GF-D8 (cell line): ENCODE results near the gene NR6A1.
A peak's percentile ranks its signal among the peaks of the same experiment; 100 is the strongest.

Experiments
- DNase-seq: peaks from one replicate; lab custom pipeline; 2025; lab: John Stamatoyannopoulos, UW

NR6A1 gene

DNA sequence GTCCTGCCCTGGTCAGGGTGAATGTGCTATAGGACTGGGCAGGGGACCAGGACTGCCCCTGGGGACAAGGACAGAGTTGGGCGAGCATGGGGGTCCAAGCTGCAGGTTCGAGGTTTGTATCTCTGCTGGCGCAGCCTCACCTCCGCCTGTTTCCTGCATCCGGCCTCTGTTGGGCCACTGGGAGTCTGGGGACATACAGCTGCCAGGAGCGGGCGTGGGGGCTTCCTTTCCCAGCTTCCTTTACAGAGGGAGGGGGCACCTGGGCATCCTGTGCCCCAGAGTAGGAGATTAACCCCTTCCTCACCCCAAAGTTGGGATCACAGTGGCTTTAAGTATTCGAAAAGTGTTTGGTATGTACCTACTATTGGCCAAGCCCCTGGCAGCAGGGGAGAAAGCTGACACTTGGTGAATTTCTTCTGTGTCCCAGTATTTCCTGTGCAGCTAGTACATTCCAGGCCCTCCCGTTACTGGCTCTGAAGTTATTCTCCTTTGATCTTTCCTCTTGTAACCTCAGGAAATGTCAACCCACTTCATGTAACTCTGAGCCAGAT lies 24.8 kb upstream of the NR6A1 start:
- no peak for DNase-seq

DNA sequence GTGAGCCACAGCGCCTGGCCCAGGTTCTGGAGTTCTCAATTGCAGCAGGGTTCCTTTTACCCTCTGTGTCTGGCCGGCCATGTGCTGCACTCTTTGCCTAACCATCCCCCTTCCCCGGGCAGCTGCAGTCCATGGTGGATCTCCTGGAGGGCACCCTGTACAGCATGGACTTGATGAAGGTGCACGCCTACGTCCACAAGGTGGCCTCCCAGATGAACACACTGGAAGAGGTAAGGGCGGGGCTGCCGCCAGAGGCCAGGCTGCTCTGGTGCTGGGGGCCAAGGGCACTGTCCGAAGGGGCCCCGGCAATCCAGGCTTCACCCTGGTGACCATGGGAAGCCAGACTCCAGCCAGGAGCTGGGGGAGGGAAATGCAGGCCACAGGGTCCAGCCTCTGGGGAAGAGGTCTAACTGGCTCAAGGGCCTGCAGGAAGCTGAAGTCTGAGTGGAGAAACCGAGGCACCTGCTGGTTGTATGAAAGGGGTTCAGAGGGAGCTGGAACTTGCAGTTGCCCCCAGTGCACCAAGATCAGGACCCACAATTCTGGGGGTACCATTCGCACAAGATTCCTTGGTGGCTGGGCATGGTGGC lies 23.9 kb upstream of the NR6A1 start:
- DNase-seq: no peak

DNA sequence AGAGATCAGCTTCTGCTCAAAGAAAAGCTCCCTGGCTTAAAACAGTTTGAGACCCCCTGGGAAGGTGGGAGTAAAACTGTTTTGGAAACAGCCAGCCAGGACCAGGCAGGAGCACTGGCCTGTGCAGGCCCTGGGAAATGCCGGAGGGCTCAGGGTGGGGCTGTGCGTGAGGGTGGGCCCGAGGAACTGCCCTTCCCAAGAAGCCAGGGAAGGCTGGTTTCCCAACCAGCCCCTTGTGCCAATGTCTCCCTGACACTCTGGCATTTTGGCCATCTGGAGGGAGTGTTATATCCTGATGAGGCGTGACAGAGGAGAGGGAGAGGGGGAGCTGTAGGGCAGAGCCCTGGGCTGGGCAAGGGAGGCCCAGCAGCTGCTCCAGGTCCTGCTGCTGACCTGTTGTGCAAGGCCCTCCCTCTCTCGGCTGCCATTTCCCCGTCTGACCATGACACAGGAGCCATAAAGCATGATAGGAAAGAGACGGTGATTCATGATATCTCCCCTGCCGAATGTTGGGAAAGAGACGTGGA lies 22.0 kb upstream of the NR6A1 start:
- DNase-seq: no peak

DNA sequence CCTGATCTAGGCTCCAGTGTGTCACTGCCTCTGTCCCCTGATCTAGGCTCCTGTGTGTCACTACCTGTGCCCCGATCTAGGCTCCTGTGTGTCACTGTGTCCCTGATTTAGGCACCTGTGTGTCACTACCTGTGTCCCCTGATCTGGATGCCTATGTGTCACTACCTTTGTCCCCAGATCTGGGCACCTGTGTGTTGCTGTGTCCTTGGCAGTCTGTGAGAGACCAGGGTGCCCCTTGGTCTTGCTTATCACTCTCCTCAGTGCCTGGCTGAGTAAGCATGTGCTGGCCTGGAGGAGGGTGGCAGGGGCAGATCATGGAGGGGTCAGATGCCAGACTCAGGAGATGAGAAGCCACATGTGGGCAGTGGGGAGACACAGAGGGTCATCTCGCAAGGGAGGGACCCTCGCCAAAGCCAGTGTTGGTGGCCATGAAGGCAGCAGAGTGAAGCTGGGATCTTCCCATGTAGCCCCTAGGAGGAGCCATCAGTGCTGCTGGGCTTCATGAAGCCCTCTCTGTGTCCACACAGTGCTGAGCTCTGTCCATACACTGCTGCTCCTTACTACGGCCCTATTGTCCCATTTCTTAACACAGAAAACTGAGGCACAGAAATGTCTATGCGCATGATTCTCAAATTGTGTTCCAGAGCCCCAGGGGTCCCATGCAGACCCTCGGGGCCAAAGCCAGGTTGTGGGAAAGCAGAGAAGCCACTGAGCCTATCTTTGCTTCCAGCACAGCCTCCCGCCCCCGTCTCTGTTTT lies 21.3 kb upstream of the NR6A1 start:
- no peak for DNase-seq

DNA sequence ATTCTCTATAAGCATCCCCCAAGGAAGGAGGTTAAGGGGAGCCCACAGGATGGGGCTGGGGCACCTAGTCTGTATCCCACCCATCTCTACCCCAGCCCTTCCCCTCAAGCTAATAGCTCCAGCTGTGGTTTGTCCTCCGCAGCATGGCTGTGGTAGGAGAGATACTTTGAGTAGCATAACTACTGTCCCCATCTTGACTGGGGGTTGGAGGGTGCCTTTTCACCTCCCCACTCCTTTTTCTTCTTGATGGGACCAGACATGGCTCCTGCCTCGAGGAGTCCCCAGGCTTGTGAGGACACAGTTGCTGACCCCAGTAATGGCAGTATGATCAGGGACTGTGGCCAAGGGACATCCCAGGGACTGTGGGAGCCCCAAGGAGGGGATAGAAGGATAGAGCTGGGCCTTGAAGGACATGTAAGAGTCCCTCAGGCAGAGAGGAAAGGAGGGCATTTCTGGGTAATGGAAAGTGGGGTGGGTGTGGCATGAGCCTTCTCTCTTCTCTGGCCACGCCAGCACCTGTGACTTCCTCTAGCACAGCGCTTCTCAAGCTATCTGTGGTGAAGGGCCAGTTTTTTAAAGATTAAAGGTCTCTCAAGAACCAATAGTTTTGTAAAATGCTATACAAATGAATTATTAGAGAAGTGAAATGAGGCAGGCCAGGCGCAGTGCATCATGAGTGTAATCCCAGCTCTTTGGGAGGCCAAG lies 19.8 kb upstream of the NR6A1 start:
- no peak for DNase-seq

DNA sequence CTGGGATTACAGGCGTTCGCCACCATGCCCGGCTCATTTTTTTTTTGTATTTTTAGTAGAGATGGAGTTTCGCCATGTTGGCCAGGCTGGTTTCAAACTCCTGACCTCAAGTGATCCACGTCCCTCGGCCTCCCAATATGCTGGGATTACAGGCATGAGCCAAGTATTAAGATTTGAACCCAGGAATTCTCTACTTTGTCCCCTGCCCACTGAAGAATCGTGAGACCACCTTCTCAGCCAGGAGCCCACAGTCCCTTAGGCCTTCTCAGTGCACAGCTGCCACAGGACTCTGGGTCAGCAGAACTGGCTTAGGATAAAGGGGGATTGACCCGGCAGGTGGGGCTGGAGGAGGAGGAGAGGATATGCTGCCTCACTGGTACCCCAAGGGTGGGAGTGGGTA lies 19.2 kb upstream of the NR6A1 start:
- no peak for DNase-seq

DNA sequence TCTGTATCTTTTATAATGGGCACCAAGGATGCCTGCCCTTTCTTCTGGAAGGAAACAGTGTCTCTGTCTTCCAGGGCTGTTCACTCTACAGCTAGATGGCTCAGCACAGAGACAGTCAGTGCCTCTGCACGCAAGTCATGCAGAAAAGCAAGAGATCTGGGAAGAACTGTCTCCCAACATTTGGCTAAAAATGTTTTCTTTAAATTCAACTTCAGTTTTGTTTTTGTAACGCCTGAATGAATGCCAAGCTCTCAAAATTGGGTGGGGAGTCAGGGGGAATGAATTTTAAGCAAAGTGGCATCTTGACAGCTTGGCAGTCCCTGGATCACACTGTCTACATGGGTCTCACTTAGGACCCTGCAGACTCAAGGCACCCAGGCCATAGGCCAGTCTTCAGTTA lies 18.4 kb upstream of the NR6A1 start:
- DNase-seq: no peak

DNA sequence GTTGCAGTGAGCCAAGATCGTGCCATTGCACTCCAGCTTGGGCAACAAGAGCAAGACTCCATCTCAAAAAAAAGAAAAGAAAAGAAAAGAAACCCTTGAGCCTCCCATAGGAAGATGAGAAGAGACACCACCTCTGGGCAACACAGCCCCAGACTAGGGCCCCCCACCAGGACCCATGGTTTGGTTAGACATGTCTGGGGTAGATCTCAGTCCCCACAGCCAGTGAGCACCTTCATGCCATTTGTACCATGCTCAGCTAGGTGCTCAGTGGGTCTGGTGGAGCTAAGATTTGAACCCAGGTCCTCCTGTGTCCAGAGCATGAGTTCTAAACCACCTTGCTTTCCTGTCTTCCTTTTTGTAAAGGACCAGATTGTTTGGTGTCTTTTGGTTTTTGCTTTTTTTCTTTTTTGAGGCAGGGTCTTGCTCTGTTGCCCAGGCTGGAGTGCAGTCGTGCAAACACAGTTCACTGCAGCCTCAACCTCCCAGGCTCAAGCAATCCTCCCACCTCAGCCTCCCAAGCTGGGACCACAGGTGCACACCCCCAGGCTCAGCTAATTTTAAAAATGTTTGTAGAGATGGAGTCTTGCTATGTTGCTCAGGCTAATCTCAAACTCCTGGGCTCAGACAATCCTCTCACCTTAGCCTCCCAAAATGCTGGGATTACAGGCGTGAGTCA lies 17.6 kb upstream of the NR6A1 start:
- DNase-seq: no peak

DNA sequence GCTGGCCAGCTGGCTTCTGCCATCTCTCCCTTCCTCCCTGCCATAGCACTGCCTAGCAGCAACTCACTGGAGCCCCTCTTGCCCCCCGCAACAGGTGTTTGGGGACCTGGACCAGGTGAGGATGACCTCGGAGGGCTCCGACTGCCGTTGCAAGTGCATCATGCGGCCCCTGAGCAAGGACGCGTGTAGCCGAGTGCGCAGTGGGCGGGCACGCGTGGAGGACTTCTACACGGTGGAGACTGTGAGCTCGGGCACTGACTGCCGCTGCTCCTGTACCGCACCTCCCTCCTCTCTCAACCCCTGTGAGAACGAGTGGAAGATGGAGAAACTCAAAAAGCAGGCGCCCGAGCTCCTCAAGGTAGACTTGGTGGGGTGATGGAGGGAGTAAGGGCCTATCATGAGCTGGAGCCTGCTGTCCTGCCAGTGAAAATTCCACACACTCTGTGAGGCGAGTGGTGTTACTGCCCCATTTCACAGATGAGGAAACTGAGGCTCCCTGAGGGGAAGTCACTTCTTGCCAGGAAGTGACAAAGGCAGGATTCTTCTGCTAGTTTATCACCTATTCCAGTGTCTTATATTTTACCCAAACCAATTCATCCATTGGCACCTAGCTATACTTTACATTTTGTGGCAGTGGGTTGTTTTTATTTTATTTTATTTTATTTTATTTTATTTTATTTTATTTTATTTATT lies 15.9 kb upstream of the NR6A1 start:
- DNase-seq: no peak

DNA sequence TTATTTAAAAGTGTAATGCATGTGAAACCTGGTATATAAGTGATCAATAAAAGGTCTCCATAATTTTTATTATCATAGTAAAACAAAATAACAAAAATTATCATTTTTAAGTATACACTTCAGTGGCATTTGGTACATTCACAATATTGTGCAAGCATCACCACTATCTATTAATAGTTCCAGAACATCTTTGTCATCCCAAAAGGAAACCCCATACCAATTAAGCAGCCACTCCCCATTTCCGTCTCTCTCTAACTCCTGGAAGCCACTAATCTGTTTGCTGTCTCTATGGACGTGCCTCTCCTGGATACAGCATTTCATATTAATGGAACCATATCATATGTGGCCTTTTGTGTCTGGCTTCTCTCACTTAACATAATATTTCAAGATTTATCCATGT lies 13.4 kb upstream of the NR6A1 start:
- peak; percentile 26 for DNase-seq

DNA sequence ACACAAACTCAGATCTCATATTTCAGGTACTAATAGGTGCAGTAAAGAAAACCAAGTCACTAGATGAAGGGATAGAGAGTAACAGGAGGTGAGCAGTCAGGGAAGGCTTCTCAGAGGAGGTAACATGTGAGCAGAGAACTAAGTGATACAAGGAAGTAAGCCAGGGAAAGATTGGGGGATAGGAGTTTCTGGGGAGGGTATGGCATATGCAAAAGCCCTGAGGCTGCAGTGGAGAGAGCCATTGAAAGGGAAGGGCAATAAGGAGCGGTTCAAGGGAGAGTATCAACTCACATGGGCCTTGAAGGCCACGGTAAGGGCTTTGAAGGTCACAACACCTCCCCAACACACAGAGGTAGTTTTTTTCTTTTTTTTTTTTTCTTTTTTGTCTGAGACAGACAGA lies 12.7 kb upstream of the NR6A1 start:
- no peak for DNase-seq

DNA sequence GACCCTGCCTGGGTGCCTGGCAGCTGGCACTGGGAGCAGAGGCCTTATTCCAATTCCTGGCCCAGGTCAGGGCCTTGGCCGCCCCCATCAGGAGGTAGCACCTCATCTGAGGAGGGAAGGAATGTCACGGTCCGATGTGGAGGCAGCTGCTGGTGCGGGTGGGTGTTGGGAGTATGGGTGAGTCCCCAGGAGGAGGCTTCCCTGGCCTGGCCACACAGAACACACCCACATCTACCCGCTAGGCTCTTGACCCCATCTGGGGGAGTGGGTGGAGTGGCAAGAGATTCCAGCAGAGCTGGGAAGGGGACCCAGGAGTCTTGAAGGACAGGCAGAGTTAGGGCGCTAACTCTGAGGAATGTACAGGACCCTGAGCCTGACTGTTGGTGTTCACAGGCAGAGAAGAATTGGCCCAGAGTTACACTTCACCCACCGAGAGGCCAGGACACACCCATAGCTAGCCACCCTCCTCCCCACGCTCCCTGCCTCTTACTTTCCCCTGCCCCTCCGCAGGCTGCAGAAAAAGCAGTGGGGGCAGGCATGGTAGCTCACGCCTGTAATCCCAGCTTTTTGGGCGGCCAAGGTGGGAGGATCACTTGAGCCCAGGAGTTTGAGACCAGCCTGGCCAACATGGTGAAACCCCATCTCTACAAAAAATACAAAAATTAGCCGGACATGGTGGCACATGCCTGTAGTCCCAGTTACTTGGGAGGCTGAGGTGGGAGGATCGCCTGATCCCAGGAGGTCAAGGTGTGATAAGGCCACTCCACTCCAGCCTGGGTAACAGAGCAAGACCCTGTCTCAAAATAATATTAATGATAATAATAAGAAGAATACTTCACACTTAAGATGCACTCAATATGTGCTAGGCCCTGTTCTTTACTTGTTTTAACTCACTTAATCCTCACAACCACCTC lies 11.8 kb upstream of the NR6A1 start:
- DNase-seq: no peak

DNA sequence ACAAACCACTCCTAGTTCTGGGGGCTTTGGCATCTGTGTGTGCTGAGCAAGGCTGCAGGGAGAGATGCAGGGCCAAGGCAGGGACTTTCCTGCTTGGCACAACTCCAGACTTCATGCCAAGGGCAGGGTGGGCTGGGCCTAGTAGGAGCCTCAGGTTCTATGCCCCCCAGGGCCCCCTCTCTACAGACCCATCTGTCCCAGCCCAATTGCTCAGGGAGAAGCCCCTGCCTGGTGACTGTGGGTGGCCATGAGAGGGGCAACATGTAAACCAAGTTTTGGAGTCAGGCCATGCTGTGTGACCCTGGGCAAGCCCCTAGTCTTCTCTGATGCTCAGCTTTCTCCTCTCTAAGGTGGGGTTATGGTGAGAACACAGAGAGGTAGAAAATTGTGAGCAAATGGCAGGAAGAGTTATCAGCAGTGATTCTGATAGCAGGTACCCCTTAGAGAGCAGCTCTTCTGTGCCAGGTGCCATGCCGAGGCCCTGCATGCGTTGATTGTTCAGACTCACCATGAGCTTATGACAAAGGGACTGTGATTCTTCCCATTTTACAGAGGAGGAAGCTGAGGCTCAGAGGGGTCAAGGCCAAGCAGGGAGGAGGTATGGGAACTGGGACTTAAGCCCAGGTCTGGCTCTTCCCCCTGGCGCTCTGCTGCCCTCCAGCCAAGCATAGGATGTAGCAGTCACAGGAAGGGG lies 11.0 kb upstream of the NR6A1 start:
- DNase-seq: no peak

DNA sequence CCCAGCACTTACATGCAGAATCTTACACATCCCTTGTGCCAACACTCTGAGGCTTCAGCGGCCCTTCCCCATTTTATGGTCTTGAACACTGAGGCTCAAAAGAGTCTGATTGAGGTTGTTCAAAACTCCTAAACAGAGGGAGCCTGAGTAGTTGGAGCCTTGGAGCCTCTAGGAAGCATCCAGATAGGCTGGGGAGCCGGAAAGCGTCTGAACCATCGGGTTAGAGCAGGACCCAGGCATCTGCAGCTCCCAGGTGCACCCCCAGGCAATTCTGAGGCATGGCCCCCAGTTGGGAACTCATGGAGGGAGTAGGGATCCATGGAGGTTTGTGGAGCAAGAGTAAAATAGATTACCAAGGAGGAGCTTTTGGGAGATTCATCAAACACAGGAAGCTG lies 9.6 kb upstream of the NR6A1 start:
- DNase-seq: no peak

DNA sequence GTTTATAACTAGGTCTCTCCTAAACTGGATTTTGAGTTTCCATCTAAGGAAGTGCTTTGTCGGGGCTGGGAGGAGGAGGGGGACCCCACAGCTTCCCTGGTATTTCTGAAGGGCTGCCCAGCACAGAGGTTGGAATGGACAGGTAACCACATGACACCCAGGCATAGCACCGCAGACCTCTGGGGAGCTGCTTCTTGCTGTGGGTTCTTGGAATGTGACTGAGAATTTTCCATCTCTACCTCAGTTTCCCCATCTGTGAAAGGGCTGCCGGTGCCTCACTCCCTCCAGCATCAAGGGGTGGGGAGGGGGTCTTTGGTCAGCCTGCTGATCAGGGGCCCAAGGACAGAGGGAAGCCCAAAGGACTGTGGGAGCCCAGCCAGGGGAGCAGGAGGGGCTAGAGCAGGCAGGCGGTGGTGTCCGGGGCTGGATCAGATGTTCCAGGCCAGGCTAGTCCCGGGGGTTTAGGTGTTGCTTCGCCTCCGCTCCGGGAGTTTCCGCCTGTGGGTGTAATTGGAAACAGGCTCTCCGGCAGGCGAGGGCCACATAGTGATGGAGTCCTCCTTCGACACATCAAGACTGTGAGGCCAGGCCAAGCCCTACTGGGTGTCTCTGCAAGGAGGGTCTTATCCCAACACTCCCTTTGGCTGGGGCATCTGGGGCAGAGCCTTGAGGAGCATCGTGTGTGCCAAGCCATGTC lies 9.1 kb upstream of the NR6A1 start:
- no peak for DNase-seq

DNA sequence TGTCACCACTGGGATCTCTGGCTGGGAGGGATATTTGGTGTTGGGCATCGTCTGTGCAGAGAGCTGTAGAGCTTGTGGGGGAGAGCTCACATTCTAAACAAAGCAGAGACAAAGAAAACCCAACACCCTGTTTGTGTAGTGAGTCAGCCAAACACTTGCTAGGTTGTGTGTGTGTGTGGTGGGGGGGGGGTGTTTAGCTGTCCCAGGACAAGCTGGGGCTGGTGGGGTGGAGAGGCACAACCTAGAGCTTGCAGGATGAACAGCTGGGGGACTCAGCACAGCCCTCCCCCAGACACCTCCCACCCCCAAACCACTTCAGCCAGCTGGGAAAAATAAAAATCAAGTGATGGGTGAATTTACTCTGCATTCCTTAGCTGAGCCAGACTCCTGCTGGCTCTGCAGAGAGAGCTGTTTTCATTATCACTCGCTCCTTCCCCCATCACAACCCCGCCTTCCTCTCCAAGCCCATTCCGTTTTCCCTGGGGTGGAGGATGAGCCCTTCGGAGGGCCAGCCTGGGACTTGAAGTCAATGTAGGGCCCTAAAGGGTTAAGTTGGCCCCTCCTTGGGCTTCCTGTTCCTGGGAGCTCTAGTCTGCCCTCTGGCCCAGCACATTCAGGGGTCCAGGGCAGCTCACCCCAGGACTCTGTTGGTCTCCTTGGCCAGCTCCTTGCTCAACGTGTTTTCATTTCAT lies 8.4 kb upstream of the NR6A1 start:
- no peak for DNase-seq

DNA sequence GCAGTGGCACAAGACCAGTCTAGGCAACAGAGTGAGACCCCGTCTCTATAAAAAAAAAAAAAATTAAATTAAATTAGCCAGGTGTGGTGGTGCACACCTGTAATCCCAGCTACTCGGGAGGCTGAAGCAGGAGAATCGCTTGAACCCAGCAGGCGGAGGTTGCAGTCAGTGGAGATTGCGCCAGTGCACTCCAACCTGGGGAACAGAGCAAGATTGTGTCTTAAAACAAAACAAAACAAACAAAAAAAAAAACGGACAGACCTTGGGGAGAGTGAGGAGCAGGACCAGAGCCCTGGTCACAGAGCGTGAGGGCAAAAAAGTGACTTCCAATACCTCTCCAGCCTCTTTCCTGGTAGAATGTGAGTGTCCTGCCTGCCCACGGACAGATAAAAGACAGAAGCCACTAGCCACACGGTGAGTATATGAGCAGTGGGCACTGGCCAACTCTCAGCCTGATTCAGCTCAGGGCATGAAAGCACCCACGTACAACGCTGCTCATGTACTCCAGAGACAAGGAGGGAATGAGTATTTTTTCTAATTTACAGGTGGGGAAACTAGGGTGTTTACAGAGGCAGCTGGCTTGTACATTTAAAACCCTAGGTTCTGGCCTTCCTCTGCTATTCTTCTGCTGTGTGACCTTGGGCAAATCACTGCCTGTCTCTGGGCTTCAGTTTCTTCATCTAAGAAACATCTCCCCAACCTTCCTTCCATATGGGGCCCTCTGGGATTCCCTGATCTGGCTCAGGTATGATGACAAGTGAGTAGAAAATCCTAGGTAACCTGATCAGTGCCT lies 7.7 kb upstream of the NR6A1 start:
- no peak for DNase-seq
